Stimulated activated CD8-positive, alpha-beta memory T cell treated with anti-CD3 and anti-CD28 coated beads, Interleukin-15, amount 100 ng/mL, for 4 hours (primary cell): ENCODE results near the gene FN3K.
"Not testable (repeated sequence)": the region's sequence is repeated elsewhere in the genome, so short reads cannot be mapped to it uniquely, and the experiment has no call there.

Source experiments
- DNase-seq, 2 donors: peaks; one replicate each; pipeline ENCODE4 v3.0.0-alpha.2; 2020; ENCODE audit warnings: low read depth in 2 of 2

FN3K gene

GRCh38 chr17:82737967-82738877, 2.8 kb downstream of the FN3K start:
- no peak for DNase-seq

GRCh38 chr17:82740906-82741759, 5.7 kb downstream of the FN3K start:
- DNase-seq = no peak

- no peak for DNase-seq
Observed at GRCh38 chr17:82743344-82744219, 8.2 kb downstream of the FN3K start.

- not testable (repeated sequence) for DNase-seq
Observed at GRCh38 chr17:82744736-82745135, 9.3 kb downstream of the FN3K start.

- no peak for DNase-seq
Observed at GRCh38 chr17:82745524-82745923, 10.1 kb downstream of the FN3K start.

- DNase-seq = no peak
Observed at GRCh38 chr17:82748756-82749155, 13.3 kb downstream of the FN3K start.

- DNase-seq = no peak
Observed at GRCh38 chr17:82750241-82750908, 15.0 kb downstream of the FN3K start.

- no peak for DNase-seq
Observed at GRCh38 chr17:82751171-82751570, 15.8 kb downstream of the FN3K start.

- DNase-seq = peak; percentile 65 to 81
Observed at GRCh38 chr17:82751571-82752370, 16.4 kb downstream of the FN3K start, which contains the start of gene TBCD. Gene TBCD, plus strand, starts transcription at chr17:82752065. Its CDS starts 129 bp downstream, at chr17:82752194.

- DNase-seq = no peak
Observed at GRCh38 chr17:82752371-82753200, 17.2 kb downstream of the FN3K start.

- DNase-seq = no peak
Observed at GRCh38 chr17:82753201-82753464, 17.7 kb downstream of the FN3K start.

- DNase-seq = no peak
Observed at GRCh38 chr17:82754297-82755208, 19.1 kb downstream of the FN3K start.

GRCh38 chr17:82756166-82756565, 20.8 kb downstream of the FN3K start:
- DNase-seq = no peak

GRCh38 chr17:82765371-82765770, 30.0 kb downstream of the FN3K start:
- DNase-seq = no peak

- no peak for DNase-seq
Observed at GRCh38 chr17:82767041-82767754, 31.8 kb downstream of the FN3K start.

- DNase-seq = no peak
Observed at GRCh38 chr17:82769041-82769440, 33.6 kb downstream of the FN3K start.

- DNase-seq = no peak
Observed at GRCh38 chr17:82772026-82772425, 36.6 kb downstream of the FN3K start.

- not testable (repeated sequence) for DNase-seq
Observed at GRCh38 chr17:82774456-82774855, 39.0 kb downstream of the FN3K start.
